Gastrocnemius medialis (tissue), 4 donors: Measurements from ENCODE around the gene RFNG.

Source experiments
- POLR2A ChIP-seq, 2 donors: fragments of 450-650 bp; IDR thresholded peaks; one replicate each; pipeline ENCODE4 v1.6.1; 2017; ENCODE audit warnings: antibody characterized with exemption in 2 of 2, mild to moderate bottlenecking in 2 of 2, moderate library complexity in 2 of 2
- TF ChIP-seq, protein P1 (sequence below), 5 experiments: fragments of 450-650 bp in 3 of 5; fragments of 200-600 bp in 2 of 5; sonication (generic) in 2 of 5; IDR thresholded peaks in 4 of 5; conservative IDR thresholded peaks in 1 of 5; 1 replicate in 4 of 5; 2 replicates in 1 of 5; pipeline ENCODE4 v1.5.1; 2016 to 2019; ENCODE audit warnings: antibody characterized with exemption in 5 of 5, mild to moderate bottlenecking in 3 of 5, moderate library complexity in 3 of 5

DNA sequence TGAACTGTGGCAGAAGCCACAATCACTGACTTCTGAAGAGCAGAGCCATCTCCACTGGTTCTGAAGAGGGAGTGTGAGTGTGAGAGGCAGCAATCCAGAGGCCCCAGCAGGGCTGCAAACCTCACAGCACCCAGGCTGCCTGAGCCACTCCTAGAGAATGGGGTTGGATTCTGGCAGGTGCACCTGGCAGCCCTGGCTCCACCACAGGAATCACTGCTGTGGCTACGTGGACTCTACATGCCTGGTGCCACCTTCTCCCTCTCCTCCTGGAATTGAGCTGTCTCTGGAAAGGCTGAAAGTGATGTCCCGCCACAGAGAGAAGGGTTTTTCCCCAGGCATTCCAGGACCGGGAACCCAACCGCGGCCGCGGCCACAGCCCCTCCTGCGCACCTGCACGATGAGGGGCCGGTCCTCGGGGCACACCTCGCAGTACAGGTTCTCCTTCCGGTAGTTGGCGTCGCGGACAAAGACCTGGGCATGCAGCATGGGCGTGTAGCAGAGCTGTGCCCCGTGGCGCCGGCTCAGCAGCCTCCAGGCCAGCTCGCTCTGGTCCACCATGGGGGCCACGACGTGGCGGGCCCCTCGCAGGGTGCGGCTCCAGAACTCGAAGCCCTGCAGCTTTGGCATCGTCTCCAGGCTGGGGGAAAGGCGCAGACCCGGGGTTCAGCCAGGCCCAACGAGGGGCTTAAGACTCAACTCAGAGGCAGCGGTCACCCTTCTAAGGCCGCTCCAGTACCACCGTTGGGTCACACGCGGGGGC lies 13.0 kb upstream of the RFNG start:
- no peak for TF ChIP-seq POLR2A (IDR thresholded peaks at IDR 0.05)
- TF ChIP-seq, protein P1, sequence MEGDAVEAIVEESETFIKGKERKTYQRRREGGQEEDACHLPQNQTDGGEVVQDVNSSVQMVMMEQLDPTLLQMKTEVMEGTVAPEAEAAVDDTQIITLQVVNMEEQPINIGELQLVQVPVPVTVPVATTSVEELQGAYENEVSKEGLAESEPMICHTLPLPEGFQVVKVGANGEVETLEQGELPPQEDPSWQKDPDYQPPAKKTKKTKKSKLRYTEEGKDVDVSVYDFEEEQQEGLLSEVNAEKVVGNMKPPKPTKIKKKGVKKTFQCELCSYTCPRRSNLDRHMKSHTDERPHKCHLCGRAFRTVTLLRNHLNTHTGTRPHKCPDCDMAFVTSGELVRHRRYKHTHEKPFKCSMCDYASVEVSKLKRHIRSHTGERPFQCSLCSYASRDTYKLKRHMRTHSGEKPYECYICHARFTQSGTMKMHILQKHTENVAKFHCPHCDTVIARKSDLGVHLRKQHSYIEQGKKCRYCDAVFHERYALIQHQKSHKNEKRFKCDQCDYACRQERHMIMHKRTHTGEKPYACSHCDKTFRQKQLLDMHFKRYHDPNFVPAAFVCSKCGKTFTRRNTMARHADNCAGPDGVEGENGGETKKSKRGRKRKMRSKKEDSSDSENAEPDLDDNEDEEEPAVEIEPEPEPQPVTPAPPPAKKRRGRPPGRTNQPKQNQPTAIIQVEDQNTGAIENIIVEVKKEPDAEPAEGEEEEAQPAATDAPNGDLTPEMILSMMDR (IDR thresholded peaks at IDR 0.05 in 4 of 5, conservative IDR thresholded peaks at IDR 0.05 in 1 of 5): no peak
